SH-SY5Y (cell line): ENCODE results near the gene IL21.

Experiments
- GATA2 ChIP-seq: IDR thresholded peaks from 2 replicates; pipeline ENCODE4 v1.6.1; 2011; ENCODE audit warnings: mild to moderate bottlenecking, low read depth, low read length
- GATA3 ChIP-seq: IDR thresholded peaks from 2 replicates; pipeline ENCODE4 v1.6.1; 2011; ENCODE audit warnings: low read depth, mild to moderate bottlenecking, low read length, moderate library complexity

IL21 gene

GRCh38 chr4:122621016-122621507 is at the start of gene IL21:
IL21 (minus strand) TSS chr4:122621066; CDS start chr4:122621011, 55 bp downstream.
- TF ChIP-seq GATA2 = no peak
- TF ChIP-seq GATA3 = no peak

- no peak for TF ChIP-seq GATA2
- no peak for TF ChIP-seq GATA3
These were observed 49.3 kb upstream of the IL21 start for GRCh38 chr4:122669911-122670738.

- TF ChIP-seq GATA3 (no peak), GATA2 (no peak)
These were observed 47.4 kb upstream of the IL21 start for GRCh38 chr4:122668241-122668640.

GRCh38 chr4:122666527-122667245 is 45.8 kb upstream of the IL21 start:
- TF ChIP-seq GATA2 (no peak), GATA3 (no peak)

- TF ChIP-seq GATA3 (no peak), GATA2 (no peak)
These were observed 44.5 kb upstream of the IL21 start for GRCh38 chr4:122665161-122665929.

GRCh38 chr4:122663814-122664610 is 43.1 kb upstream of the IL21 start:
- TF ChIP-seq GATA2 (no peak), GATA3 (no peak)

GRCh38 chr4:122663291-122663690 is 42.4 kb upstream of the IL21 start:
- TF ChIP-seq GATA3 (no peak), GATA2 (no peak)

- TF ChIP-seq GATA2 (no peak), GATA3 (no peak)
These were observed 41.8 kb upstream of the IL21 start for GRCh38 chr4:122662701-122663100.

- no peak for TF ChIP-seq GATA2
- TF ChIP-seq GATA3 = no peak
These were observed 40.6 kb upstream of the IL21 start for GRCh38 chr4:122661176-122662160.

- no peak for TF ChIP-seq GATA3
- TF ChIP-seq GATA2 = no peak
These were observed 38.0 kb upstream of the IL21 start for GRCh38 chr4:122658818-122659295.

GRCh38 chr4:122658377-122658776 is 37.5 kb upstream of the IL21 start:
- TF ChIP-seq GATA2 (no peak), GATA3 (no peak)

- TF ChIP-seq GATA2 = no peak
- TF ChIP-seq GATA3 = no peak
These were observed 36.7 kb upstream of the IL21 start for GRCh38 chr4:122657553-122657952.

- TF ChIP-seq GATA3 (no peak), GATA2 (no peak)
These were observed 31.5 kb upstream of the IL21 start for GRCh38 chr4:122652379-122652778.
